M059J (cell line): ENCODE measurements around the gene NUP205. TPM values are rescaled to one million over a fixed set of nuclear protein-coding genes. Genes with fewer than 3 reads are reported as not detected.

Experiments used
- DNase-seq: peaks from one replicate; pipeline ENCODE4 v3.0.0-alpha.2; 2012; ENCODE audit warnings: low read depth
- total RNA-seq: library from RNA; depleted of rRNA; stranded (reverse); fragments of >200 nt; shearing (Covaris generic); gene quantifications from 2 replicates; pipeline ENCODE4 v1.2.3, GENCODE V29; 2014; rRNA removed

NUP205 gene, protein sequence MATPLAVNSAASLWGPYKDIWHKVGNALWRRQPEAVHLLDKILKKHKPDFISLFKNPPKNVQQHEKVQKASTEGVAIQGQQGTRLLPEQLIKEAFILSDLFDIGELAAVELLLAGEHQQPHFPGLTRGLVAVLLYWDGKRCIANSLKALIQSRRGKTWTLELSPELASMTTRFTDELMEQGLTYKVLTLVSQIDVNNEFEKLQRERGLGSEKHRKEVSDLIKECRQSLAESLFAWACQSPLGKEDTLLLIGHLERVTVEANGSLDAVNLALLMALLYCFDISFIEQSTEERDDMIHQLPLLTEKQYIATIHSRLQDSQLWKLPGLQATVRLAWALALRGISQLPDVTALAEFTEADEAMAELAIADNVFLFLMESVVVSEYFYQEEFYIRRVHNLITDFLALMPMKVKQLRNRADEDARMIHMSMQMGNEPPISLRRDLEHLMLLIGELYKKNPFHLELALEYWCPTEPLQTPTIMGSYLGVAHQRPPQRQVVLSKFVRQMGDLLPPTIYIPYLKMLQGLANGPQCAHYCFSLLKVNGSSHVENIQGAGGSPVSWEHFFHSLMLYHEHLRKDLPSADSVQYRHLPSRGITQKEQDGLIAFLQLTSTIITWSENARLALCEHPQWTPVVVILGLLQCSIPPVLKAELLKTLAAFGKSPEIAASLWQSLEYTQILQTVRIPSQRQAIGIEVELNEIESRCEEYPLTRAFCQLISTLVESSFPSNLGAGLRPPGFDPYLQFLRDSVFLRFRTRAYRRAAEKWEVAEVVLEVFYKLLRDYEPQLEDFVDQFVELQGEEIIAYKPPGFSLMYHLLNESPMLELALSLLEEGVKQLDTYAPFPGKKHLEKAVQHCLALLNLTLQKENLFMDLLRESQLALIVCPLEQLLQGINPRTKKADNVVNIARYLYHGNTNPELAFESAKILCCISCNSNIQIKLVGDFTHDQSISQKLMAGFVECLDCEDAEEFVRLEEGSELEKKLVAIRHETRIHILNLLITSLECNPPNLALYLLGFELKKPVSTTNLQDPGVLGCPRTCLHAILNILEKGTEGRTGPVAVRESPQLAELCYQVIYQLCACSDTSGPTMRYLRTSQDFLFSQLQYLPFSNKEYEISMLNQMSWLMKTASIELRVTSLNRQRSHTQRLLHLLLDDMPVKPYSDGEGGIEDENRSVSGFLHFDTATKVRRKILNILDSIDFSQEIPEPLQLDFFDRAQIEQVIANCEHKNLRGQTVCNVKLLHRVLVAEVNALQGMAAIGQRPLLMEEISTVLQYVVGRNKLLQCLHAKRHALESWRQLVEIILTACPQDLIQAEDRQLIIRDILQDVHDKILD (N-terminal part only)
- total RNA-seq = 82.5 and 109 TPM in 2 replicates

- DNase-seq = peak; percentile 84
These were observed at the start of gene NUP205 for GRCh38 chr7:135557455-135558336. Gene NUP205 (plus strand): TSS chr7:135557917. CDS start chr7:135557945, 28 bp downstream.

- DNase-seq = peak; percentile 57
These were observed 48.7 kb upstream of the NUP205 start for GRCh38 chr7:135508883-135509588.

DNA sequence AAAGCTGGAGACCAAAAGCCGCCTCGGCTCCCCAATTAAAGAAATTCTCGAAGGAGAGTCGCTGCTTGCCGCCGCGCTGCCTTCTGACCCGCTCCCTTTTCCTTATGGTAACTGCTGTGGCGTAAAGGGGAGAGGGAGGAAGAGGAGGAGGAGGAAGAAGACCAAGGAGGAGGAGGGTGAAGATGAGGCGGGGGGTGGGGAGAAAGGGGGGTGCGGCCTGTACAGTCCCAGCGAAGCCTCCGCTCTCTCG lies 48.2 kb upstream of the NUP205 start:
- no peak for DNase-seq

DNA sequence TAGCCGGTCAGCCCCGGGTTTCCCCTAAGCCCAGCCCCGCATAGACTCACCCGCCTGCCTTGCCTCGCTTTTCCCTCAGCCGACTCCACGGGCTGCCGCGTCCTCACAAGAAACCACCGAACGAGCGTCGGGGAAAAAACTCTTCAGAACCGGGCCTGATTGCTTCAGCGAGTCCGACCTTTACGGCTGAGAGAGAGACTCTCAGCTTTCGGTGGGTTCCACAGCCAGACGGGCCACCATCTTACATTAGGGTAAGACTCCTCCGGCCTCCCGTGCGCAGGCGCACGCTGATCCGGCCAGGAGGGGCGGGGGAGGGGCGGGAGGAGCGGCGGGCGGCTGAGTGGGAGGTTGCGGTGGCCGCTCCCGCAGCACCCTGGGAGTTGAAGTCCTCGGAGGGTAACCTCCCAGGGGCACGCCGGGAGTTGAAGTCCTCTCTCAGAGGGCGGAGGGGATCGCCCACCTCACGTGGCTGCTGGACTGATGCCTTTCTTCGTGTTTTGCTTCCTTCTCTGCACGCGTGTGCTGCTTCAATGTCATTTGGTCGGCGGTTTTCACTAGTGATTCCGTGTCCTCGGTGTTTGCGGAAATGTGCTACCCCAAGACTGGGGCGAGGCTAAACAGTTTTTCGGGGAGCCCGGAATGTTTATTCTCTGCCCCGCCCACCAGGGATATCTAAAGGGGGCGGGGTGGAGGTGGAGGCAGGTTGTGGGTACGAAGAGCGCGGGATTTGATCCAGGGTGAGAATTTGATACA lies 47.7 kb upstream of the NUP205 start, which contains the start of gene CNOT4:
TSS of gene CNOT4 (minus strand) at position 264 of the 753 bp plus-strand sequence. CDS start 71,771 bp downstream, outside the sequence.
- DNase-seq = peak; percentile 97

GRCh38 chr7:135510592-135511183 lies 47.0 kb upstream of the NUP205 start:
- DNase-seq = no peak

GRCh38 chr7:135512135-135512887 lies 45.4 kb upstream of the NUP205 start:
- peak; percentile 80 for DNase-seq

DNA sequence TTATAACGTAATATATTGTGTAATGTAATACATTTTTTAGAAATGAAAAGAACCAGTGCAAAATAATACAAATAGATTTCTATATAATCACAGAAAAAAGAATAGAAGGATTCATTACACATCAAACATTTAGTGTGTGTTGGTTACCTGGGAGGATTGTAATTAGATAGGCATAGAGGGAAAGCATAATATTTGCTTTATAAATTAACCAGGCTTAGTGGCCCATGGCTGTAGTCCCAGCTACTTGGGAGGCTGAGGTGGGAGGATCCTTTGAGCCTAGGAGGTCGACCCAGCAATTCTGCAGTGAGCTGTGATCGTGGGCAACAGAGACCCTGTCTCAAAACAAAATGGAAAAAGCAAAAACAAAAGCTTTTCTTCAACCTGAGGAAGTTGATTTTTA lies 42.9 kb upstream of the NUP205 start:
- no peak for DNase-seq

GRCh38 chr7:135517060-135517459 lies 40.7 kb upstream of the NUP205 start:
- DNase-seq = no peak

- no peak for DNase-seq
These were observed 39.0 kb upstream of the NUP205 start for GRCh38 chr7:135518748-135519147.

GRCh38 chr7:135519233-135519688 lies 38.5 kb upstream of the NUP205 start:
- DNase-seq = no peak

DNA sequence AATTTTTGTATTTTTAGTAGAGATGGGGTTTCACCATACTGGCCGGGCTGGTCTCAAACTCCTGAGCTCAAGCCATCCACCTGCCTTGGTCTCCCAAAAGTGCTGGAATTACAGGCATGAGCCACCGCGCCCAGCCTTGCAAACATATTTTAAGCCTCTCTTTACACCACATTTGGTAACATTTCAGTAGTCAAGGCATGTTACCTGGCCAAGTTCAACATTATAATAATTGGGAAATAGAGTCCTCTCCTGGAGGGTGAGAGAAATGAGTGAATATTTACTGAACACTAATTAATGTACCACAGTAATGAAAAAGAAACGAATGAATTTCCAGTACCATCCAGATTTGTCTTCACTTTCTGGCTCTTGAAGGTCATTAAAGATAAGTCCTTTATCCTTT lies 37.8 kb upstream of the NUP205 start:
- DNase-seq = no peak

DNA sequence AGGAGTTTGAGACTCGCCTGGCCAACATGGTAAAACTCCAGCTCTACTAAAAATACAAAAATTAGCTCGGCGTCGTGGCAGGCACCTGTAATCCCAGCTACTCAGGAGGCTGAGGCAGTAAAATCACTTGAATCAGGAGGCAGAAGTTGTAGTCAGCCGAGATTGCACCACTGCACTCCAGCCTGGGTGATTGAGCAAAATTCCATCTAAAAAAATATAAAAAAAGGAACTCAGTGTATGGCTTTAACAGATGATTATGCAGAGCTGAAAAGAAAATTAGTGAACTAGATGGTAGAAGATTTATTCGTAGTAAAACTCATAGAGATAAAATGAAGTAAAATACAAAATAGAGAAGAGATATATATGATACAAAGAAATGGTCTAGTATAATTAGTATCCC lies 35.2 kb upstream of the NUP205 start:
- no peak for DNase-seq

DNA sequence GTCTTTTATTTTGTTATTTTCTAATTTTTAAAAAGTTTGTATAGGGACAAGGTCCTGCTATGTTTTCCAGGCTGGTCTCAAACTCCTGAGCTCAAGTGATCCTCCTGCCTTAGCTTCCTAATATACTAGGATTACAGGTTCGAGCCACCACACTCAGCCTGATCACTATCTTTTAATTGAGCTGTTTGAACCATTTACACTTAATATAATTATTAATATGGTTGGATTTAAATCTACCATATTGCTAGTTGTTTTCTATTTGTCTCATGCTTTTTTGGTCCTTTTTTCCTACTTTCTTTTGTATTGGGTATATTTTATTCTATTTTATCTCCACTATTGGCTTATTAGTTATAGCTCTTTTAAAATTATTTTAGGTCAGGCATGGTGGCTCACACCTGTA lies 34.6 kb upstream of the NUP205 start:
- no peak for DNase-seq

- no peak for DNase-seq
These were observed 32.3 kb upstream of the NUP205 start for GRCh38 chr7:135525426-135525825.

DNA sequence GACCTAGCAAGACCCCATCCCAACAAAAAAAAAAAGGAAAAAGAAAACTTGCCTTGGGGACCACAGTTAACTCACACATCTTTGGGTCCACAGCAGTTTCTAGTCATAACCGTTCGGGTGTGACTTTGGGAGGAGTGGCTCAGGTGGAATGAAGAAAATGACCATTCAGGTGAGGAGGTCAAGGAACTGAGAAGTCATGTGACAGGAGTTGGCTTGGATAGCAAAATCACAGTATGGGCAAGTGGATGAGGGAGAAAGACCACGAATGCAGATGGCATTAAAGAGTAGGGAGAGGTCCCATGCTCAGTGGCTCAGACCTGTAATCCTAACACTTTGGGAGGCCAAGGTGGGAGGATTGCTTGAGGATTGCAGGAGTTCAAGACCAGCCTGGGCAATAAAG lies 30.7 kb upstream of the NUP205 start:
- no peak for DNase-seq

DNA sequence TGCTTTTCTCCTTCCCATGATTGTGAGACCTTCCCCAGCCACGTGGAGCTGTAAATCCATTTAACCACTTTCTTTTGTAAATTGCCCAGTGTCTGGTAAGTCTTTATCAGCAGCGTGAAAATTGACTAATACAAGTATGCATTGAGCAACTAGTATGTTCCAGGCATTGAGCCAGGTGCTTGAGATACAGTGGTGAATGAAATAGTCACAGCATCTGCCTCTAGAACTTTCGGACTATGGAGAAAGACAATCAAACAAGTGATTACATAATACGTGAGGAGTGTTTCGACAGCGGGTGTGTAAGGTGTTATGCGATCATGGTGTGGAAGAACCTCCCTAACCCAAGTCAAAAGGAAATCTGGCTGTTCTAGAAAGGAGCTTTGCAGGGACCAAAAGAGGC lies 21.6 kb upstream of the NUP205 start:
- DNase-seq = peak; percentile 53

- DNase-seq = no peak
These were observed 20.3 kb upstream of the NUP205 start for GRCh38 chr7:135537453-135537852.

DNA sequence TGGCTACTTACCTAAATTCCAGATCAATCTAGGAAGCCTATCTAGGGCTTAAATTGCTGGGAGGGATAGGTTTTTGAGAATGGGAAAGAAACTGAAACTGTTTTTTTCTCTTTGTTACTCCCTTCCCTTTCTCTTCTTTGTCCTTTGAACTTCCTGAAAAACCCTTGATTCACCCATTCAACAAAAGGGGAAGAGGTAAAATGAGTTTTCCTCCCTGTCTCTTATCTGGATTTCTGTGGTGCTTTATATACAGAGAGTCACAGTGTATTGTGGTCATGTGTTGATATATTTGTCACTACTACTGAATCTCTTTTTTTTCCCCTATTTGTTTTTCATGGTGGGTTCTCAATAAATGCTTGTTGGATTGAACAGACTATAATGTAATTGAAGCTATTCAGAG lies 19.8 kb upstream of the NUP205 start:
- no peak for DNase-seq
